ENCODE data around the gene USP10.

USP10 gene

DNA sequence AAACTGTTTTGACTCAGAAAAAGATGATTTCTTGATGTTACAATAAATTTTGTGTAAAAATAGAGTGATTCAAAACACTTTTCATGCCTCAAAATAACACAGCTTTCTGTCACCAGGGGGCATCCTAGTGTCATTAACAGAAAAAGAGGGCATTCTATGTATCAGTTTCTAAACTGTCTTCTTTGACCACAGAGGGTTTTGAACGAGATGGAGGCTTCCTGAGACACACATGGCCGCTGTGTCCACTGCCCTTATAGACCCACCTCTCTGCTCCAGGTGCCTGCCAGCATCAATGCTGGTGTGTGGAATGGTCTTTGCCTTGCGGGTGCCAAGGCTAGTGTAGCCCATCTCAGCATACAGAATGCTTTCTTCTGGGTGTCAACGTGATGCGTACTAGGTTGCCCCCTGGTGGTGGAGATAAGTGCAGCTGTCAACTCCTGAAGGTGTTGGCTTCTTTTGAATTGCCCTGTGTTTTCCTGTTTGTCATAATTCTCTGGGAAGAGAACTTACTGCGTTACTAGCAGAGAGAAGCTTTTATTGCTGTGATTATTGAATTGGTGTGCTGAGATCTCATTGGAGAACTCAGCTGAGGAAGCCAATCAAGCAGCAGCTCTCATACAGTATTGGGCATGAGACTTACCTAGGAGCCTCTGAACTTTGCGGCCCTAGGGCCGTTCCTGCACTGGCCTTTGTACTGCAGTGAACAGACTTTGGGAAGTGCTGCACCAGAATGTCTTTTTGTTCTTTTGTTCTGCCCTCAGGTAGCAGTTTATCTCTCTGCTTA, 38.6 kb downstream of the USP10 start (continued):
- no peak for TF ChIP-seq ZBTB7A (tag by site-specific recombination; IDR thresholded peaks at IDR 0.05; ENCODE audit: low read depth)
- TF ChIP-seq ZNF677 (tag by site-specific recombination; IDR thresholded peaks at IDR 0.05), result no peak
- TF ChIP-seq ZNF660 (tag by site-specific recombination; IDR thresholded peaks at IDR 0.05), result peak; percentile 54
- TF ChIP-seq, protein P1, sequence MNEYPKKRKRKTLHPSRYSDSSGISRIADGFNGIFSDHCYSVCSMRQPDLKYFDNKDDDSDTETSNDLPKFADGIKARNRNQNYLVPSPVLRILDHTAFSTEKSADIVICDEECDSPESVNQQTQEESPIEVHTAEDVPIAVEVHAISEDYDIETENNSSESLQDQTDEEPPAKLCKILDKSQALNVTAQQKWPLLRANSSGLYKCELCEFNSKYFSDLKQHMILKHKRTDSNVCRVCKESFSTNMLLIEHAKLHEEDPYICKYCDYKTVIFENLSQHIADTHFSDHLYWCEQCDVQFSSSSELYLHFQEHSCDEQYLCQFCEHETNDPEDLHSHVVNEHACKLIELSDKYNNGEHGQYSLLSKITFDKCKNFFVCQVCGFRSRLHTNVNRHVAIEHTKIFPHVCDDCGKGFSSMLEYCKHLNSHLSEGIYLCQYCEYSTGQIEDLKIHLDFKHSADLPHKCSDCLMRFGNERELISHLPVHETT (tag by site-specific recombination; IDR thresholded peaks at IDR 0.05), result no peak
- no peak for TF ChIP-seq ZNF324 (tag by site-specific recombination; IDR thresholded peaks at IDR 0.05)

DNA sequence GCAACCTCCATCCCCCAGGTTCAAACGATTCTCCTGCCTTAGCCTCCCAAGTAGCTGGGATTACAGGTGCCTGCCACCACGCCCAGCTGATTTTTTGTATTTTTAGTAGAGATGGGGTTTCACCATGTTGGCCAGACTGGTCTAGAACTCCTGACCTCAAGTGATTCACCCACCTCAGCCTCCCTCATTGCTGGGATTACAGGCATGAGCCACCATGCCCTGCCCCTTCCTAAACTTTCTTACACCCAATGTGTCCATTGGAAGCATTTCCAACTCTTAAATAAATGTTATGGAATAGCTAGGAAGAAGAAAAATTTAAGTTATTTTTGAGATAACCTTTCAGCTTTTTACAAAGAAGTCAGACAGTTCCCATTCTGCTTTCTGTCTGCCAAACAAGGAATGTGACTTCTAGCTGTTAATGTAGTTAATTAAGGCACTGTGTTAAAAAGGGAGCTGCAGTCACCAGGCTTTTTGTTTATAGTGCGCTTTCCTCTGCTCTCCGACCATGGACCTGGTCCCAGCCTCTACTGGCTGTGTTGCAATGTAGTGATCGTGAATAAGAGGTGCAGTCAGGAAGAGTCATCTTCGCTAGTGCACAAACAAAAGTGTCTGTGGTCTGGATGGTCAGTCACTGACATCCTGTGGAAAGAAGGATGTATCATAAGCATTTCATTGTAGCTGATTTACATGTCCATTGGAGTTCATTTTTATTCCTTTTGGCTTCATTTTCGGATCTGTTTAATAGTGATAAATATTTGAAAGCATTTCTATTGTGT, 39.7 kb downstream of the USP10 start:
- CTCF ChIA-PET, result interaction anchor here (0.6 to 8.0 kb wide), 18 partner anchors 8 to 295 kb away, joined by 3 to 112 read pairs (median 6); no protein-coding TSS in a partner anchor
- POLR2A ChIA-PET, result no interaction called here
- no peak overlapping the region for H3K4me3 ChIP-seq (ENCODE audit: low read depth, low read length)
- TF ChIP-seq, protein P2, sequence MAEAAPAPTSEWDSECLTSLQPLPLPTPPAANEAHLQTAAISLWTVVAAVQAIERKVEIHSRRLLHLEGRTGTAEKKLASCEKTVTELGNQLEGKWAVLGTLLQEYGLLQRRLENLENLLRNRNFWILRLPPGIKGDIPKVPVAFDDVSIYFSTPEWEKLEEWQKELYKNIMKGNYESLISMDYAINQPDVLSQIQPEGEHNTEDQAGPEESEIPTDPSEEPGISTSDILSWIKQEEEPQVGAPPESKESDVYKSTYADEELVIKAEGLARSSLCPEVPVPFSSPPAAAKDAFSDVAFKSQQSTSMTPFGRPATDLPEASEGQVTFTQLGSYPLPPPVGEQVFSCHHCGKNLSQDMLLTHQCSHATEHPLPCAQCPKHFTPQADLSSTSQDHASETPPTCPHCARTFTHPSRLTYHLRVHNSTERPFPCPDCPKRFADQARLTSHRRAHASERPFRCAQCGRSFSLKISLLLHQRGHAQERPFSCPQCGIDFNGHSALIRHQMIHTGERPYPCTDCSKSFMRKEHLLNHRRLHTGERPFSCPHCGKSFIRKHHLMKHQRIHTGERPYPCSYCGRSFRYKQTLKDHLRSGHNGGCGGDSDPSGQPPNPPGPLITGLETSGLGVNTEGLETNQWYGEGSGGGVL (tag by site-specific recombination; IDR thresholded peaks at IDR 0.05), result no peak
- H3K9me3 ChIP-seq (ENCODE audit: control insufficient read depth, insufficient read depth, low read depth, low read length), result no peaks in the 10 kb centered on the region
- H3K27ac ChIP-seq (ENCODE audit: extremely low read depth, low read depth, low read length), result no peak overlapping the region
- peaks cover 10% of the 10 kb centered on the region for H3K4me1 ChIP-seq (ENCODE audit: control insufficient read depth, insufficient read depth, low read length)
- peaks cover 0 to 39% of the 10 kb centered on the region in 2 experiments; a peak in 2 of 3 replicates for H3K36me3 ChIP-seq (ENCODE audit: control insufficient read depth in 2 of 2, insufficient read depth in 1 of 2, low read length in 2 of 2)

DNA sequence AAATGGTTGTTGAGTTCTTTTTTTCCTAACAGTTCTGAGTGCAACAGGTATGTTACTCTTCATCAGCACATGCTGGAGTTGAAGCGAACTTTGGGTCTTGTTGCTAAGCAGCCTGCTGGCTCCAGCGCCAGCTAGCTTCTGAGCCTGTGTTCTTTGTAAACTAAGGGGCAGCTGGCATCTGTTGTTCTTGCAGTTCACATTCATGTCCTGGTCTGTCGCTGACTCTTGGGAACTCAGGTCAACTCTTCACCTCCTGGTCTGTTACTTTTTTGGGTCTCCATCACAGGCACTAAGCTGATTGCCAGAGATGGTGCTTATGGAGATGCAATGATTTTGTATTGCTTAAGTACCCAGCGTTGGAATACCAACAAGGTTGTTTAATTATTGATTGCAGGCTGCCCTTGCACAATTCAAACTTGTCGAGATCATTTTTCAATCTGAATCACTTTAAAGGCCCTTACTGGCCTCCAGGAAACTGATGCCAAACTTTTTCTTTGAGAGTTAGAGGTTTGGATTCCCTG, 40.9 kb downstream of the USP10 start:
- H3K4me3 ChIP-seq (ENCODE audit: low read depth, low read length), result no peak overlapping the region
- peaks cover 6% of the 10 kb centered on the region for H3K4me1 ChIP-seq (ENCODE audit: control insufficient read depth, insufficient read depth, low read length)
- H3K36me3 ChIP-seq (ENCODE audit: control insufficient read depth in 2 of 2, insufficient read depth in 1 of 2, low read length in 2 of 2), result peaks cover 0 to 43% of the 10 kb centered on the region in 2 experiments; a peak in 2 of 3 replicates
- ChIA-PET CTCF (interaction anchor here (0.6 to 8.0 kb wide), 6 partner anchors 12 to 230 kb away, joined by 3 to 112 read pairs (median 62); no protein-coding TSS in a partner anchor), POLR2A (no interaction called here)
- TF ChIP-seq SCRT2 (tag by site-specific recombination; IDR thresholded peaks at IDR 0.05) (peak; percentile 93), ZNF184 (tag by site-specific recombination; IDR thresholded peaks at IDR 0.05) (no peak)
- H3K27ac ChIP-seq (ENCODE audit: extremely low read depth, low read depth, low read length), result no peak overlapping the region
- H3K9me3 ChIP-seq (ENCODE audit: control insufficient read depth, insufficient read depth, low read depth, low read length), result no peaks in the 10 kb centered on the region

DNA sequence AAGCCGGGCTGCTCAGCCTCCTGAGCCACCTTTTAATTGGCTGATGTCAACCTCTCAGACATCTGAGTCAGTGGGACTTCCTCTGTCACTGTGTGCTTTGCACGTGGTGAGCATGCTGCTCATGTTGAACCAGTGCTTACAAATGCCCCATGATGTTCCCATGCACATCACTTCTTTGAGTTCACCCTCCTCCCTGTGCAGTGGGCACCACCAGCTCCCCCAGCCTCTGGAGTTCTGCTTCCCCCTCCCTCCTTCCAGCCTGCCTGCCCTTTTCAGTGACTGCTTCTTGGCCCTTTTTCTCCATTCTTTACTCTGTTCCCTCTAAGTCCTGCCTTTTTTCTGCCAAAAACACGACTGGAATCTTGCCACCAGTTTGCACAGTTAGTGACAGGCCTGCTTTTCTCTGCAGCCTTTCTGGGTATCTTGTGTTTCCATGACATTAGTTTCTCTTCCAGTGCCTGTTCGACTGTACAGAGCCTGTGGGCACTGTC, 41.6 kb downstream of the USP10 start:
- ChIA-PET POLR2A (interaction anchor here (0.6 kb wide), 1 partner anchor 118 kb away, joined by 5 read pairs; no protein-coding TSS in a partner anchor), CTCF (interaction anchor here (0.6 to 8.0 kb wide), 8 partner anchors 12 to 230 kb away, joined by 3 to 112 read pairs (median 29); no protein-coding TSS in a partner anchor)
- Histone ChIP-seq H3K9me3 (ENCODE audit: control insufficient read depth, insufficient read depth, low read depth, low read length) (no peaks in the 10 kb centered on the region), H3K36me3 (ENCODE audit: control insufficient read depth in 2 of 2, insufficient read depth in 1 of 2, low read length in 2 of 2) (peaks cover 0 to 47% of the 10 kb centered on the region in 2 experiments; a peak in 2 of 3 replicates), H3K27ac (ENCODE audit: extremely low read depth, low read depth, low read length) (no peak overlapping the region), H3K4me3 (ENCODE audit: low read depth, low read length) (no peak overlapping the region), H3K4me1 (ENCODE audit: control insufficient read depth, insufficient read depth, low read length) (peaks cover 2% of the 10 kb centered on the region)
- TF ChIP-seq ZNF596 (tag by site-specific recombination; IDR thresholded peaks at IDR 0.05) (no peak), ZNF157 (tag by site-specific recombination; IDR thresholded peaks at IDR 0.05) (no peak), ZNF629 (tag by site-specific recombination; IDR thresholded peaks at IDR 0.05) (no peak), ZNF426 (tag by site-specific recombination; IDR thresholded peaks at IDR 0.05) (no peak), ZNF2 (tag by site-specific recombination; IDR thresholded peaks at IDR 0.05) (no peak), KLF1 (tag by site-specific recombination; IDR thresholded peaks at IDR 0.05) (no peak), ZSCAN23 (tag by site-specific recombination; IDR thresholded peaks at IDR 0.05) (no peak), ZNF600 (tag by site-specific recombination; IDR thresholded peaks at IDR 0.05) (no peak), ZNF169 (tag by site-specific recombination; IDR thresholded peaks at IDR 0.05) (no peak), ZNF214 (tag by site-specific recombination; IDR thresholded peaks at IDR 0.05; ENCODE audit: borderline replicate concordance) (no peak)
- TF ChIP-seq, protein P3, sequence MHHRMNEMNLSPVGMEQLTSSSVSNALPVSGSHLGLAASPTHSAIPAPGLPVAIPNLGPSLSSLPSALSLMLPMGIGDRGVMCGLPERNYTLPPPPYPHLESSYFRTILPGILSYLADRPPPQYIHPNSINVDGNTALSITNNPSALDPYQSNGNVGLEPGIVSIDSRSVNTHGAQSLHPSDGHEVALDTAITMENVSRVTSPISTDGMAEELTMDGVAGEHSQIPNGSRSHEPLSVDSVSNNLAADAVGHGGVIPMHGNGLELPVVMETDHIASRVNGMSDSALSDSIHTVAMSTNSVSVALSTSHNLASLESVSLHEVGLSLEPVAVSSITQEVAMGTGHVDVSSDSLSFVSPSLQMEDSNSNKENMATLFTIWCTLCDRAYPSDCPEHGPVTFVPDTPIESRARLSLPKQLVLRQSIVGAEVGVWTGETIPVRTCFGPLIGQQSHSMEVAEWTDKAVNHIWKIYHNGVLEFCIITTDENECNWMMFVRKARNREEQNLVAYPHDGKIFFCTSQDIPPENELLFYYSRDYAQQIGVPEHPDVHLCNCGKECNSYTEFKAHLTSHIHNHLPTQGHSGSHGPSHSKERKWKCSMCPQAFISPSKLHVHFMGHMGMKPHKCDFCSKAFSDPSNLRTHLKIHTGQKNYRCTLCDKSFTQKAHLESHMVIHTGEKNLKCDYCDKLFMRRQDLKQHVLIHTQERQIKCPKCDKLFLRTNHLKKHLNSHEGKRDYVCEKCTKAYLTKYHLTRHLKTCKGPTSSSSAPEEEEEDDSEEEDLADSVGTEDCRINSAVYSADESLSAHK (tag by site-specific recombination; IDR thresholded peaks at IDR 0.05), result no peak
- TF ChIP-seq, protein P4, sequence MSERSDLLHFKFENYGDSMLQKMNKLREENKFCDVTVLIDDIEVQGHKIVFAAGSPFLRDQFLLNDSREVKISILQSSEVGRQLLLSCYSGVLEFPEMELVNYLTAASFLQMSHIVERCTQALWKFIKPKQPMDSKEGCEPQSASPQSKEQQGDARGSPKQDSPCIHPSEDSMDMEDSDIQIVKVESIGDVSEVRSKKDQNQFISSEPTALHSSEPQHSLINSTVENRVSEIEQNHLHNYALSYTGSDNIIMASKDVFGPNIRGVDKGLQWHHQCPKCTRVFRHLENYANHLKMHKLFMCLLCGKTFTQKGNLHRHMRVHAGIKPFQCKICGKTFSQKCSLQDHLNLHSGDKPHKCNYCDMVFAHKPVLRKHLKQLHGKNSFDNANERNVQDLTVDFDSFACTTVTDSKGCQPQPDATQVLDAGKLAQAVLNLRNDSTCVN (tag by site-specific recombination; optimal IDR thresholded peaks at IDR 0.05), result no peak

Measured in HEK293 (cell line).